ENCODE data around the gene UBE2N.

Gene UBE2N, protein sequence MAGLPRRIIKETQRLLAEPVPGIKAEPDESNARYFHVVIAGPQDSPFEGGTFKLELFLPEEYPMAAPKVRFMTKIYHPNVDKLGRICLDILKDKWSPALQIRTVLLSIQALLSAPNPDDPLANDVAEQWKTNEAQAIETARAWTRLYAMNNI

GRCh38 chr12:93441617-93442410 lies at the start of gene UBE2N:
UBE2N (minus strand) TSS chr12:93441947; CDS start chr12:93441884, 63 bp downstream.
- DNase-seq: peak; percentile 95

DNA sequence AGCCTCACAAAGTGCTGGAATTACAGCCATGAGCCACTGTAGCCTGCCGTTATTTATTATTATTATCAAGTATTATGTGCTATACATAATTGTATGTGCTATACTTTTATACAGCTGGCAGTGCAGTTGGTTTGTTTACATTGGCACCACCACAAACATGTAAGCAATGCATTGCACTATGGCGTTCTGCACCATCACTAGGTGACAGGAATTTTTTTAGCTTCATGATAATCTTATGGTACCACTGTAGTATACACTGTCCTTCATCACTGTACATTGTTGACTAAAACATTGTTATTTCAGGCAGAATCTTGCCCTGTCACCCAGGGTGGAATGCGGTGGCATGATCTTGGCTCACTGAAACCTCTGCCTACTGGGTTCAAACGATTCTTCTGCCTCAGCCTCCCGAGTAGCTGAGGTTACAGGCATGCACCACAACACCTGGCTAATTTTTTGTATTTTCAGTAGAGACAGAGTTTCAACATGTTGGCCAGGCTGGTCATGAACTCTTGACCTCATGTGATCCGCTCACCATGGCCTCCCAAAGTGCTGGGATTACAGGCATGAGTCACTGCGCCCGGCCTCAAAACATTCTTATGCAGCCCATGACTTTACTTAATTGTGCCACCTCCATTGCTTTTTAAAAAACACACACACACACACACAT lies 42.7 kb upstream of the UBE2N start:
- no peak for DNase-seq

DNA sequence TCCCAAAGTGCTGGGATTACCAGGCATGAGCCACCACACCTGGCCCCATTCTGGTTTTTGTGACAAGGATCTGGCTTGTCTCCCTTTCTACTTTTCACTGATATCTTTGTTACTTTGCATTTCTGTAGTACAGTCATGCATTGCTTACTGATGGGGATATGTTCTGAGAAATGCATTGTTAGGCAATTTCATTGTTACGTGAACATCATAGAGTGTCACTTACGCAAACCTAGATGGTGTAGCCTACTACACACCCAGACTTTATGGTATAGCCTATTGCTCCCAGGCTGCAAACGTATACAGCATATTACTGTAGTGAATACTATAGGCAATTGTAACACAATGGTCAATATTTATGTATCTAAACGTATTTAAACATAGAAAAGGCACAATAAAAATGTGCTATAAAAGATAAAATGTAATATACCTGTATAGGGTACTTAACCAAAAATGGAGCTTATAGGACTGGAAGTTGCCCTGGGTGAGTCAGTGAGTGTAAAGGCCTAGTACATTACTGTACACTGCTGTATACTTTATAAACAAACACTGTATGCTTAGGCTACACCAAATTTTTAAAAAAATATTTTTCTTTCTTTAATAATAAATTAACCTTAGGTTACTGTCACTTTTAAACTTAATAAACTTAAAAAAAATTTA lies 41.5 kb upstream of the UBE2N start:
- DNase-seq: no peak

DNA sequence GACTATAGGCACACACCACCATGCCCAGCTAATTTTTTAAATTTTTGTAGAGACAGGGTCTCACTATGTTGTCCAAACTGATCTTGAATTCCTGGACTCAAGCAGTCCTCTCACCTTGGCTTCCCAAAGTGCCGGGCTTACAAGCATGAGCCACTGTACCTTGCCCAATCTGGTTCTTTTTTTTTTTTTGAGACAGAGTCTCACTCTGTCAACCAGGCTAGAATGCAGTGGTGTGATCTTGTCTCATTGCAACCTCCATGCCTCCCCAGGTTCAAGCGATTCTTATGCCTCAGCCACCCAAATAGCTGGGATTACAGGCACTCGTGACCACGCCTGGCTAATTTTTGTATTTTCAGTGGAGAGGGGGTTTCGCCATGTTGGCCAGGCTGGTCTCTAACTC lies 41.0 kb upstream of the UBE2N start:
- no peak for DNase-seq

GRCh38 chr12:93476555-93476954 lies 34.8 kb upstream of the UBE2N start:
- no peak for DNase-seq

- no peak for DNase-seq
Measured at GRCh38 chr12:93469386-93469785, 27.6 kb upstream of the UBE2N start.

DNA sequence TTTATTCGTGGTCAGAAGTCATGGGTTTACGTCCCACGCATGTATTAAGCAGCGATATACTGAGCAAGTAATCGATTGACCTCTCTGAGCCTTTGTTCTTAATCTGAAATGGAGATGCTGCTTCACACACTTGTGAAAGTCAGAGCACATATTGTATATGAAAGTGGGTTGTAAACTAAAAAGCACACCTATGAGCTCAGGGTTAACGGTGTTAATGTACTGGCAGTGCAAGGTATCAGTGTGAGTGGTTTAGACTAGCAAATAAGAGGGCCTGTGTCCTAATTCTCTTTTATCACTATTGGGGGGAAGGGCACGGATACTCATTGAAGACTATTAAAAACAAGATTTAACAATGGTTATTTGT lies 26.2 kb upstream of the UBE2N start:
- DNase-seq: no peak

GRCh38 chr12:93467351-93468007 lies 25.7 kb upstream of the UBE2N start, which contains the start of gene MRPL42:
MRPL42 (plus strand) TSS chr12:93467514; CDS start chr12:93469286, 1,772 bp downstream.
- DNase-seq: peak; percentile 92

DNA sequence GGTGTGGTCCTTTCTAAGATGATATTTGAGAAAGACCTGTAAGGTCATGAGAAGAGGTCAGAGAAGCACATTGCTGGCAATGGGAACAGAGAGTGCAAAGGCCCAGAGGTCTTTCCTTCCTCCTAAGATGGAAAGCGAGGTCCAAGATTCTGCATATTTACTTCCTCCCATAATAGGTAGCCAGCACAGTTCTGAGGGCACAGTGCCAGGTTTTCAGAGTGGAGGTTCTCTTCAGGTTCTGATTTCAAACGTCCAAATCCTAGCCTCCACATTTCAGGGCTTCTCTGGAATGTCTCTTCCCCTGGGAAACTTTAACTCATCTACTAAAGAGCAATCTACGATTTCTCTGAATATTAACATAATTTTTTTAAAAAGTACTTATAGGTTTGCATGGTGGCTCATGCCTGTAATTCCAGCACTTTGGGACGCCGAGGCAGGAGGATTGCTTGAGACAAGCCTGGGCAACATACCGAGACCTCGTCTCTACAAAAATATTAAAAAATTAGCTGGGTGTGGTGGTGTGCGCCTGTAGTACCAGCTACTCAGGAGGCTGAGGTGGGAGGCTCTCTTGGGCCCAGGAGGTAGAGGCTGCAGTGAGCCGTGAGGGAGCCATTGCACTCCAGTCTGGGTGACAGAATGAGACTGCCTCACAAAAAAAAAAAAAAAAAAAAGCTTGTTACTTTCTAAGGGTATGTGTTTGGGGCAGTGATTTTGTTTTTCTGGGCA lies 25.0 kb upstream of the UBE2N start:
- no peak for DNase-seq

- DNase-seq: no peak
Measured at GRCh38 chr12:93465841-93466240, 24.1 kb upstream of the UBE2N start.

DNA sequence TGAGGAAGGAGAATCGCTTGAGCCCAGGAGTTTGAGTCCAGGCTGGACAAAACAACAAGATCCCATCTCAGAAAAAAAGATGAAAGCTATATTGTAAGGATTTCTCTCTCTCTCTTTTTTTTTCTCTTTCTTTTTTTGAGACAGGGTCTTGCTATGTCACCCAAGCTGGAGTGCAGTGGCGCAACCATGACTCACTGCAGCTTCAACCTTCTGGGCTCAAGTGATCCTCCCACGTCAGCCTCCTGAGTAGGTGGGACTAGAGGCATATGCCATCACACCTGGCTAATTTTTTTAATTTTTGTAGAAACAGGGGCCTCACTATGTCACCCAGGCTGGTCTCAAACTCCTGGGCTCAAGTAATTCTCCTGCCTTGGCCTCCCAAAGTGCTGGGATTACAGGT lies 19.8 kb upstream of the UBE2N start:
- DNase-seq: no peak

DNA sequence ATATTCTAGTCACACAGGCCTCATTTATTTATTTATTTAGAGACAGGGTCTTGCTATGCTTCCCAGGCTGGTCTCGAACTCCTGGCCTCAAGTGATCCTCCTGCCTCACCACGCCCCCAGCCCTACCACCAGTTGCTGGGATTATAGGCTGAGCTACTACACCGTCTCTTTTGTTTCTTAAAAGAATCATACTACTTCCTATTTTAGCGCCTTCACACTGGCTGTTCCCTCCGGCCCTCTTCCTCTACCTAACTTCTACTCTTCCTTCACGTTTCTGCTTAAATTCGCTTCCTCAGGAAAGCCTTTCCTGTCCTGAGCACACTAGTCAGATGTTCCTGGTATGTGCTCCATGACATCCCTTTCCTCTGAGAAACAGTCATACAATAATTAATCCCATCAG lies 19.2 kb upstream of the UBE2N start:
- DNase-seq: no peak

- DNase-seq: no peak
Measured at GRCh38 chr12:93460003-93460402, 18.3 kb upstream of the UBE2N start.

DNA sequence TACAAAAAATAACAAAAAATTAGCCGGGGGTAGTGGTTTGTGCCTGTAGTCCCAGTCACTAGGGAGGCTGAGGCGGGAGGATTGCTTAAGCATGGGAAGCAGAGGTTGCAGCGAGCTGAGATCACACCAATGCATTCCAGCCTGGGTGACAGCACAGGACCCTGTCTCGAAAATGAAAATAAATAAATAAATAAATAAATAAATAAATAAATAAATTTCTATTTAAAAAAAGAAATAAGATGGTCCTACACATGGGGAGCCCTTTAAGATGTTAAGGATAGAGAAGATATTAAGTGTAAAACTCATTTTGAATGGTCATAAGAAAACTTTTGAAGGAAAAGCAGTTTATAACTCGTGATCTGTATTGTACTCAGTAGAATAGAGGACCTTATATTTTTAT lies 17.4 kb upstream of the UBE2N start:
- no peak for DNase-seq

DNA sequence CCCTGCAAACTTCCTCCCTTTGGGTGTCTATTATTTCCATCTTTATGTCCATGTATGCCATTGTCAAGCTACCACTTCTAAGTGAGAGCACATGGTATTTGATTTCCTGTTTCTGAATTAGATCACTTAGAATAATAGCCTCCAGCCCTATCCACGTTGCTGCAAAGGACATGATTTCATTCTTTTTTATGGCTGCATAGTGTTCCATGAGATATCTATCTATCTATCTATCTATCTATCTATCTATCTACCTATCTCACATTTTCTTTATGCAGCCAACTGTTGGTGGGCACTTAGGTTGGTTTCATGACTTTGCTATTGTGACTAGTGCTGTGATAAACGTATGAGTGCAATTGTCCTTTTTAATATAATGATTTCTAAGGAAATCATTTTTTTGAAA lies 14.3 kb upstream of the UBE2N start:
- no peak for DNase-seq

- no peak for DNase-seq
Measured at GRCh38 chr12:93453633-93454032, 11.9 kb upstream of the UBE2N start.

GRCh38 chr12:93451423-93452158 lies 9.8 kb upstream of the UBE2N start:
- DNase-seq: no peak

DNA sequence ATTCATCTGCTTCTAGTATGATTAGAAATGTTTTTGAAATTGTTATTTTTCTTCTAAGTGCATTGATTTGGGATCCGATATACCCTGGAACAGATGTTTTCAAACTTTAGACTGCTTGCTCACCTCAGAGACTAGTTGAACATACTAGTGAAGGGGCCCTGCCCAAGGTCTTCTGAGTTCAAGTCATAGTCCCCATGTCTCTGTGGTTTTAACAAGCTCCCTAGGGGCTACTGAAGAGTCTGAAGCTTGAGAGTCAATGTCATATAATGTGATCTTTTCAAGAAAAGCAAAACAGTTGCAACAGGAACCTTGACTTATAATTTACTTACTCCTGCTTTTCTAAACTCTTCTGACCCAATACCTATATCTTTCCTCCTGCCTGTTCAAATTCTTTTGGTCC lies 7.5 kb upstream of the UBE2N start:
- no peak for DNase-seq

DNA sequence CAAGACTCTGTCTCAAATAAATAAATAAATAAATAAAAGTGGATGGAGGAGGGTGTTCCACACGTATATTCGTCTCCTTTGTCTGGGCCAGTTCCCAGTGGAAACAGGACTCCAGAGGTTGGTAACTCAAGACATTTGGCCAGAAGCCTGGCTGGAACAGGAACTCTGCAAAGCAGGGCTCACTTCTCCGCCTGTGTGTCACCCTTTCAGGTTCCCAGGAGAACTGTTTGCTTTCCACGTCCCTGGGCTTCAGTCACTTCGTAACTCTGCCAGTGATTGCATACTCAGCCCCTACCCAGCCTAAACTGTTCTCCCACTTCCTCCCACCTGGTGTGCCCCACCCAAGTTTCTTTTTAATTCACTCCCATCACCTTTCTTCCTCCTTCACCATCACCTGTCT lies 7.0 kb upstream of the UBE2N start:
- no peak for DNase-seq

- peak; percentile 29 for DNase-seq
Measured at GRCh38 chr12:93447555-93448290, 6.0 kb upstream of the UBE2N start.

DNA sequence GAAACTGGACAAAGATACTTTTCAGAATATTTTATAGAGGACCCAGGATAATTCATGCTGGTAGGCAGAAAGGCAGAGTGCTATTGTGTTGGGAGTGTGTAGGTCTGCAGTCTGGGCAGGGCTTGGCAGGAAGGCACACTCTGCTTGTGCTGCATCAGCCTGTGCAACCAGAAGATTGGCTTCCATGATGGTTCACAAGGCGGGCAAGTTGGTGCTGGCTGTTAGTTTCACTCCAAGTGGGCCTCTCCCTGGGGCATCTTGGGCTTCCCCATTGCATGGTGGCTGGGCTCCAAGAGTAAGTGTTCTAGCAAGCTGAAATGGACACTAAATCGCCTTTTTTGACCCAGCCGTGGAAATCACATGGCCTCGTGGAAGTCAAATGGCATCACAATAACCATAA lies 1.8 kb upstream of the UBE2N start:
- no peak for DNase-seq

Data from activated T-cell treated with anti-CD3 and anti-CD28 coated beads for 4 hours (primary cell).